H1 (cell line): ENCODE results near the gene KTI12. TPM values are rescaled to one million over a fixed set of nuclear protein-coding genes. Genes with fewer than 3 reads are reported as not detected.

Experiments
- CTCF ChIA-PET: fragments of 300-600 bp; sonication (Branson Sonifier 250); formaldehyde crosslinking; loops from one replicate; lab custom pipeline; 2021; ENCODE audit not compliant: partially characterized antibody; lab: Charles Lee
- POLR2A ChIA-PET: fragments of 300-600 bp; sonication (Branson Sonifier 250); formaldehyde crosslinking; loops from one replicate; lab custom pipeline; 2021; ENCODE audit warnings: inconsistent platforms; ENCODE audit not compliant: partially characterized antibody; lab: Charles Lee
- DNase-seq, 2 experiments: peaks; one replicate each; pipeline versions ENCODE4 v3.0.0 to v3.0.0-alpha.2; 2010 to 2022; ENCODE audit warnings: low spot score in 2 of 2, low read depth in 1 of 2, mixed read lengths in 1 of 2
- FAIRE-seq: peaks from 2 replicates; lab custom pipeline; 2011; peaks lifted over from hg19 to GRCh38; lab: Jason Lieb, UNC
- H2AFZ ChIP-seq: 2 replicates; pipeline ENCODE4 v1.8.1; 2012; ENCODE audit warnings: low read length, inconsistent platforms
- H2AK5ac ChIP-seq: 2 replicates; pipeline ENCODE4 v1.6.1; 2013; ENCODE audit warnings: low read depth, low read length
- H2BK120ac ChIP-seq: replicated peaks from 2 replicates; pipeline ENCODE3; 2013; ENCODE audit warnings: low read depth, low read length, inconsistent platforms
- H2BK12ac ChIP-seq: 2 replicates; pipeline ENCODE4 v1.6.1; 2013; ENCODE audit warnings: low read depth, low read length
- H2BK15ac ChIP-seq: 2 replicates; pipeline ENCODE4 v1.6.1; 2013; ENCODE audit warnings: low read length
- H2BK20ac ChIP-seq: 2 replicates; pipeline ENCODE4 v1.6.1; 2013; ENCODE audit warnings: low read length
- H2BK5ac ChIP-seq: 2 replicates; pipeline ENCODE4 v1.6.1; 2013; ENCODE audit warnings: low read depth, low read length
- H3K14ac ChIP-seq: 2 replicates; pipeline ENCODE4 v1.6.1; 2013; ENCODE audit warnings: inconsistent platforms; ENCODE audit not compliant: insufficient read length
- H3K18ac ChIP-seq: 2 replicates; pipeline ENCODE4 v1.6.1; 2013; ENCODE audit warnings: low read length; ENCODE audit errors: extremely low read depth
- H3K23ac ChIP-seq: 2 replicates; pipeline ENCODE4 v1.6.1; 2013; ENCODE audit warnings: inconsistent platforms; ENCODE audit not compliant: insufficient read length
- H3K23me2 ChIP-seq: 2 replicates; pipeline ENCODE4 v1.6.1; 2013; ENCODE audit warnings: low read depth, low read length
- H3K27ac ChIP-seq: 2 replicates; pipeline ENCODE4 v1.6.1; 2011; ENCODE audit warnings: low read depth, low read length, inconsistent platforms
- H3K27me3 ChIP-seq, 4 experiments: replicated peaks in 1 of 4; 1 replicate in 1 of 4; 2 replicates in 3 of 4; pipeline versions ENCODE4 v1.6.1 to v1.8.1; 2011 to 2013; ENCODE audit warnings: low read length in 3 of 4, mild to moderate bottlenecking in 3 of 4, inconsistent platforms in 2 of 4, mixed read lengths in 2 of 4, moderate library complexity in 1 of 4; ENCODE audit not compliant: control insufficient read depth in 3 of 4, insufficient read depth in 3 of 4; ENCODE audit errors: extremely low read depth in 1 of 4
- H3K36me3 ChIP-seq, 4 experiments: 2 replicates each; pipeline versions ENCODE4 v1.6.1 to v1.8.1; 2011 to 2013; ENCODE audit warnings: mild to moderate bottlenecking in 4 of 4, low read length in 3 of 4, moderate library complexity in 2 of 4, control low read depth in 1 of 4, inconsistent platforms in 1 of 4; ENCODE audit not compliant: insufficient read depth in 4 of 4, control insufficient read depth in 2 of 4
- H3K4ac ChIP-seq: replicated peaks from 2 replicates; pipeline ENCODE3; 2013; ENCODE audit warnings: low read length, low read depth, mixed read lengths, inconsistent platforms; ENCODE audit not compliant: insufficient read length
- H3K4me1 ChIP-seq, 4 experiments: replicated peaks in 1 of 4; 1 replicate in 1 of 4; 2 replicates in 3 of 4; pipeline versions ENCODE4 v1.6.1 to v1.8.1; 2011 to 2013; ENCODE audit warnings: low read length in 3 of 4, inconsistent platforms in 2 of 4, mixed read lengths in 1 of 4; ENCODE audit not compliant: insufficient read depth in 4 of 4, control insufficient read depth in 3 of 4
- H3K4me2 ChIP-seq, 2 experiments: 2 replicates each; pipeline versions ENCODE4 v1.6.1 to v1.8.1; 2011 to 2013; ENCODE audit warnings: low read depth in 2 of 2, low read length in 2 of 2, control low read depth in 1 of 2, inconsistent platforms in 1 of 2, mild to moderate bottlenecking in 1 of 2; ENCODE audit not compliant: insufficient read depth in 1 of 2
- H3K4me3 ChIP-seq, 4 experiments: fragments of 200-600, 300-600 bp in 1 of 4; sonication (generic), shearing (Covaris generic), sonication (Bioruptor Twin) in 1 of 4; 2 replicates each; pipeline versions ENCODE4 v1.5.1 to v1.8.1; 2011 to 2016; ENCODE audit warnings: low read length in 4 of 4, low read depth in 3 of 4, control low read depth in 2 of 4, inconsistent platforms in 2 of 4, mild to moderate bottlenecking in 2 of 4, mixed read lengths in 1 of 4, moderate library complexity in 1 of 4; ENCODE audit not compliant: insufficient read depth in 2 of 4; ENCODE audit errors: extremely low read depth in 1 of 4
- H3K56ac ChIP-seq: replicated peaks from 2 replicates; pipeline ENCODE3; 2013; ENCODE audit warnings: low read depth, mild to moderate bottlenecking, mixed read lengths, low read length, inconsistent platforms; ENCODE audit not compliant: insufficient read length
- H3K79me1 ChIP-seq: 2 replicates; pipeline ENCODE4 v1.6.1; 2013; ENCODE audit warnings: low read depth, low read length, control low read depth
- H3K79me2 ChIP-seq, 2 experiments: 2 replicates each; pipeline versions ENCODE4 v1.6.1 to v1.8.1; 2012 to 2013; ENCODE audit warnings: low read length in 2 of 2, mild to moderate bottlenecking in 2 of 2, inconsistent platforms in 1 of 2; ENCODE audit not compliant: insufficient read depth in 2 of 2, control insufficient read depth in 1 of 2
- H3K9ac ChIP-seq, 4 experiments: replicated peaks in 1 of 4; 1 replicate in 1 of 4; 2 replicates in 3 of 4; pipeline versions ENCODE4 v1.6.1 to v1.8.1; 2011 to 2013; ENCODE audit warnings: low read depth in 3 of 4, low read length in 3 of 4, control low read depth in 2 of 4, mild to moderate bottlenecking in 2 of 4, moderate library complexity in 2 of 4, inconsistent platforms in 1 of 4; ENCODE audit errors: extremely low read depth in 1 of 4
- H3K9me3 ChIP-seq, 2 experiments: 2 replicates each; pipeline versions ENCODE4 v1.6.1 to v1.8.1; 2012 to 2013; ENCODE audit warnings: mild to moderate bottlenecking in 2 of 2, moderate library complexity in 2 of 2, control low read depth in 1 of 2, inconsistent platforms in 1 of 2, low read depth in 1 of 2, low read length in 1 of 2, mixed read lengths in 1 of 2; ENCODE audit not compliant: insufficient read depth in 2 of 2
- H4K20me1 ChIP-seq, 2 experiments: replicated peaks in 1 of 2; 2 replicates each; pipeline versions ENCODE3 to v1.8.1; 2011 to 2013; ENCODE audit warnings: inconsistent platforms in 2 of 2, low read length in 2 of 2, mild to moderate bottlenecking in 1 of 2; ENCODE audit not compliant: insufficient read depth in 2 of 2, control insufficient read depth in 1 of 2
- H4K5ac ChIP-seq: 2 replicates; pipeline ENCODE4 v1.6.1; 2013; ENCODE audit warnings: low read length, low read depth, mixed read lengths, inconsistent platforms; ENCODE audit not compliant: insufficient read length
- H4K8ac ChIP-seq: 2 replicates; pipeline ENCODE4 v1.8.0; 2013; ENCODE audit warnings: mild to moderate bottlenecking, moderate library complexity, low read length, inconsistent platforms; ENCODE audit not compliant: insufficient read depth; ENCODE audit errors: extremely low read depth
- H4K91ac ChIP-seq: replicated peaks from 2 replicates; pipeline ENCODE3; 2013; ENCODE audit warnings: low read length, mixed read lengths, inconsistent platforms; ENCODE audit not compliant: insufficient read length
- CTCF ChIP-seq, 3 experiments: IDR thresholded peaks; 1 replicate in 2 of 3; 2 replicates in 1 of 3; pipeline versions ENCODE4 v1.5.1 to v1.6.1; 2011; ENCODE audit warnings: low read length in 3 of 3, mild to moderate bottlenecking in 3 of 3, inconsistent platforms in 2 of 3, low read depth in 1 of 3, moderate library complexity in 1 of 3; ENCODE audit not compliant: insufficient read depth in 1 of 3; ENCODE audit errors: control extremely low read depth in 1 of 3
- MAFK ChIP-seq: IDR thresholded peaks from 2 replicates; pipeline ENCODE4 v1.6.1; 2012; ENCODE audit warnings: low read depth, mild to moderate bottlenecking, improper control_type of control experiment, low read length
- WGBS, 2 experiments: shearing (Covaris generic) in 1 of 2; methylation state at CpG; one replicate each; pipeline versions ENCODE4 v1.1.6 to v1.1.7; 2013 to 2015; ENCODE audit warnings: low lambda C conversion rate in 2 of 2, mixed read lengths in 2 of 2, inconsistent platforms in 1 of 2, low coverage in 1 of 2, missing lambda C conversion rate in 1 of 2; ENCODE audit not compliant: insufficient replicate concordance in 2 of 2, insufficient coverage in 1 of 2, insufficient read length in 1 of 2; ENCODE audit errors: extremely low coverage in 1 of 2, missing lambda C conversion rate in 1 of 2; 5-methylcytosine and 5-hydroxymethylcytosine counted together
- polyA plus RNA-seq, 7 experiments: library from polyadenylated mRNA; depleted of rRNA in 3 of 7; stranded (reverse) in 5 of 7; unstranded in 2 of 7; fragments of >200 nt in 5 of 7; fragments of 200-250 nt in 2 of 7; gene quantifications; 1 replicate in 5 of 7; 2 replicates in 1 of 7; 4 replicates in 1 of 7; pipeline versions ENCODE4 v1.2.1 to v1.2.3, GENCODE V29; 2011 to 2013; ENCODE audit warnings: missing spikeins in 2 of 7, mixed read lengths in 2 of 7
- total RNA-seq: library from RNA; stranded (reverse); fragmentation: NEBNext Ultra II Directional; extraction: Animal tissue kit (Norgen Biotek cat#: 25700); gene quantifications from 2 replicates; pipeline ENCODE4 v1.2.1, GENCODE V29; 2021

The KTI12 gene
- total and polyA plus RNA-seq, 2 of the 8 experiments (the other 6 are each of a cell fraction or from before 2014, with no cell fraction given): 7.5 to 16.2 TPM

- Histone ChIP-seq H3K79me2 (no peaks in the 10 kb centered on the region), H3K9me3 (no peaks in the 10 kb centered on the region), H2BK5ac (peak overlapping the region; percentile 4; the same call in 1 of the 2 replicates), H3K23ac (no peak overlapping the region), H4K20me1 (no peaks in the 10 kb centered on the region), H3K9ac (no peak overlapping the region; a peak in 1 of 7 replicates), H3K14ac (no peak overlapping the region), H4K91ac (no peak overlapping the region), H3K79me1 (no peaks in the 10 kb centered on the region), H2BK12ac (peak overlapping the region; percentile 10), H3K56ac (no peak overlapping the region), H3K4me1 (peaks cover 5 to 14% (median 12%) of the 10 kb centered on the region in 4 experiments; a peak in 6 of 7 replicates), H3K27ac (peak overlapping the region; percentile 11; the same call in 1 of the 2 replicates), H3K23me2 (no peaks in the 10 kb centered on the region), H4K5ac (peak overlapping the region; percentile 62), H2AK5ac (no peak overlapping the region), H2BK120ac (peak overlapping the region; percentile 78), H4K8ac (no peak overlapping the region), H3K4me3 (no peak overlapping the region; a peak in 1 of 8 replicates), H2BK20ac (peak overlapping the region; percentile 95), H2AFZ (peak overlapping the region; percentile 28; the same call in 1 of the 2 replicates), H2BK15ac (peak overlapping the region; percentile 12; the same call in 1 of the 2 replicates), H3K27me3 (no peaks in the 10 kb centered on the region), H3K36me3 (no peaks in the 10 kb centered on the region), H3K4ac (no peak overlapping the region), H3K4me2 (peak overlapping the region in 1 of 2 experiments; percentile 58; a peak in 2 of 4 replicates), H3K18ac (peak overlapping the region; percentile 29)
- 84% methylated on average over 5 of the region's 5 CpGs; no CpG with 5 or more reads in 1 of the 2 experiments for WGBS, 2 experiments
- FAIRE-seq: no peak
- TF ChIP-seq MAFK (peak; percentile 58), CTCF (IDR thresholded peaks at IDR 0.05; ENCODE audit: control extremely low read depth in 1 of 3, insufficient read depth in 1 of 3, low read depth in 1 of 3, low read length in 3 of 3) (no peak)
- ChIA-PET POLR2A (interaction anchor here (0.7 to 1.0 kb wide), 2 partner anchors 127 to 254 kb away, joined by 3 read pairs; no protein-coding TSS in a partner anchor), CTCF (no interaction called here)
- DNase-seq: no peak
Observed at GRCh38 chr1:52007215-52008002, 26.2 kb downstream of the KTI12 start.
